ENCODE measurements around the gene IL1R1. TPM values are rescaled to one million over a fixed set of nuclear protein-coding genes. Genes with fewer than 3 reads are reported as not detected.

IL1R1 gene
- total and polyA plus RNA-seq, 4 donors: 14.0 to 49.3 (median 29.5) TPM

- TF ChIP-seq HNF4A (conservative IDR thresholded peaks at IDR 0.05): no peak
Measured at GRCh38 chr2:102093662-102094061, 48.9 kb upstream of the IL1R1 start (continued).

GRCh38 chr2:102094917-102095316, 47.6 kb upstream of the IL1R1 start:
- DNase-seq (ENCODE audit: low spot score): no peak
- no peak for TF ChIP-seq CTCF (IDR thresholded peaks at IDR 0.05; ENCODE audit: low read depth, low read length, missing input control)
- peak in 1 of 2 donors; percentile 65 for TF ChIP-seq RAD21 (IDR thresholded peaks at IDR 0.05)
- TF ChIP-seq RXRA (IDR thresholded peaks at IDR 0.05): peak; percentile 63 to 75
- peak; percentile 33 for TF ChIP-seq NR2F2 (IDR thresholded peaks at IDR 0.05)
- peak; percentile 67 for TF ChIP-seq YY1 (IDR thresholded peaks at IDR 0.05)
- no peak for TF ChIP-seq GABPA (IDR thresholded peaks at IDR 0.05 in 1 of 2, conservative IDR thresholded peaks at IDR 0.05 in 1 of 2)
- TF ChIP-seq FOXA1 (IDR thresholded peaks at IDR 0.05): no peak
- TF ChIP-seq SP1 (IDR thresholded peaks at IDR 0.05): peak; percentile 67
- peak; percentile 62 for TF ChIP-seq MAX (IDR thresholded peaks at IDR 0.05)
- peak; percentile 76 to 77 for TF ChIP-seq JUND (IDR thresholded peaks at IDR 0.05)
- no peak for TF ChIP-seq TAF1 (conservative IDR thresholded peaks at IDR 0.05)
- TF ChIP-seq FOXA2 (IDR thresholded peaks at IDR 0.05): peak; percentile 10
- TF ChIP-seq EGR1 (IDR thresholded peaks at IDR 0.05; ENCODE audit: low read depth in 2 of 2): no peak
- TF ChIP-seq ATF3 (IDR thresholded peaks at IDR 0.05): peak; percentile 86
- TF ChIP-seq HNF4G (IDR thresholded peaks at IDR 0.05): peak; percentile 27
- peak; percentile 68 to 72 for TF ChIP-seq HNF4A (conservative IDR thresholded peaks at IDR 0.05)
- TF ChIP-seq REST (IDR thresholded peaks at IDR 0.05): no peak
- TF ChIP-seq ZBTB33 (IDR thresholded peaks at IDR 0.05): no peak
- no peaks in the 10 kb centered on the region for H3K36me3 ChIP-seq (ENCODE audit: control insufficient read depth in 4 of 4, insufficient read depth in 3 of 4, low read depth in 1 of 4, low read length in 3 of 4)
- no peak overlapping the region for H3K9ac ChIP-seq (ENCODE audit: low read depth in 1 of 2, low read length in 2 of 2)
- no peak overlapping the region for H3K4me3 ChIP-seq (ENCODE audit: low read depth in 1 of 3, low read length in 3 of 3)
- WGBS: 52% methylated on average over 4 of the region's 4 CpGs
- no peaks in the 10 kb centered on the region for H3K27me3 ChIP-seq (ENCODE audit: control insufficient read depth in 4 of 4, insufficient read depth in 4 of 4, low read length in 3 of 4)
- H3K4me1 ChIP-seq (ENCODE audit: control insufficient read depth in 4 of 4, insufficient read depth in 4 of 4, low read length in 3 of 4): peaks cover 4 to 11% (median 7%) of the 10 kb centered on the region in 4 donors
- no peaks in the 10 kb centered on the region for H3K9me3 ChIP-seq (ENCODE audit: control insufficient read depth in 4 of 4, low read length in 3 of 4)
- no peak overlapping the region for H3K27ac ChIP-seq (ENCODE audit: low read depth in 1 of 2, low read length in 2 of 2)
